ENCODE measurements around the gene WNT7B.

WNT7B gene

GRCh38 chr22:45960477-45961386 is 16.2 kb downstream of the WNT7B start:
- no peak for DNase-seq (ENCODE audit: extremely low read depth in 1 of 2, low read depth in 1 of 2)

- DNase-seq (ENCODE audit: extremely low read depth in 1 of 2, low read depth in 1 of 2): no peak
Measured at GRCh38 chr22:45959719-45960476, 17.1 kb downstream of the WNT7B start.

GRCh38 chr22:45958971-45959370 is 18.0 kb downstream of the WNT7B start:
- DNase-seq (ENCODE audit: extremely low read depth in 1 of 2, low read depth in 1 of 2): no peak

- DNase-seq (ENCODE audit: extremely low read depth in 1 of 2, low read depth in 1 of 2): no peak
Measured at GRCh38 chr22:45957826-45958225, 19.1 kb downstream of the WNT7B start.

- no peak for DNase-seq (ENCODE audit: extremely low read depth in 1 of 2, low read depth in 1 of 2)
Measured at GRCh38 chr22:45953178-45953577, 23.8 kb downstream of the WNT7B start.

GRCh38 chr22:45952553-45952952 is 24.4 kb downstream of the WNT7B start:
- DNase-seq (ENCODE audit: extremely low read depth in 1 of 2, low read depth in 1 of 2): no peak

- no peak for DNase-seq (ENCODE audit: extremely low read depth in 1 of 2, low read depth in 1 of 2)
Measured at GRCh38 chr22:45952151-45952550, 24.8 kb downstream of the WNT7B start.

- no peak for DNase-seq (ENCODE audit: extremely low read depth in 1 of 2, low read depth in 1 of 2)
Measured at GRCh38 chr22:45949891-45950290, 27.1 kb downstream of the WNT7B start.

GRCh38 chr22:45949258-45949870 is 27.6 kb downstream of the WNT7B start:
- DNase-seq (ENCODE audit: extremely low read depth in 1 of 2, low read depth in 1 of 2): no peak

GRCh38 chr22:45948081-45948648 is 28.8 kb downstream of the WNT7B start:
- DNase-seq (ENCODE audit: extremely low read depth in 1 of 2, low read depth in 1 of 2): no peak

GRCh38 chr22:45946805-45947600 is 30.0 kb downstream of the WNT7B start:
- no peak for DNase-seq (ENCODE audit: extremely low read depth in 1 of 2, low read depth in 1 of 2)

GRCh38 chr22:45945621-45946106 is 31.3 kb downstream of the WNT7B start:
- no peak for DNase-seq (ENCODE audit: extremely low read depth in 1 of 2, low read depth in 1 of 2)

GRCh38 chr22:45942787-45943493 is 34.0 kb downstream of the WNT7B start:
- no peak for DNase-seq (ENCODE audit: extremely low read depth in 1 of 2, low read depth in 1 of 2)

GRCh38 chr22:45942344-45942743 is 34.6 kb downstream of the WNT7B start:
- no peak for DNase-seq (ENCODE audit: extremely low read depth in 1 of 2, low read depth in 1 of 2)

- DNase-seq (ENCODE audit: extremely low read depth in 1 of 2, low read depth in 1 of 2): no peak
Measured at GRCh38 chr22:45938913-45939312, 38.0 kb downstream of the WNT7B start.

- no peak for DNase-seq (ENCODE audit: extremely low read depth in 1 of 2, low read depth in 1 of 2)
Measured at GRCh38 chr22:45937960-45938359, 39.0 kb downstream of the WNT7B start.

- DNase-seq (ENCODE audit: extremely low read depth in 1 of 2, low read depth in 1 of 2): no peak
Measured at GRCh38 chr22:45935573-45935972, 41.4 kb downstream of the WNT7B start.

- no peak for DNase-seq (ENCODE audit: extremely low read depth in 1 of 2, low read depth in 1 of 2)
Measured at GRCh38 chr22:45934659-45935341, 42.2 kb downstream of the WNT7B start.

GRCh38 chr22:45934168-45934564 is 42.8 kb downstream of the WNT7B start:
- no peak for DNase-seq (ENCODE audit: extremely low read depth in 1 of 2, low read depth in 1 of 2)
